ENCODE results near the gene RABGAP1L.
A peak's percentile ranks its signal among the peaks of the same experiment; 100 is the strongest.
"Not testable (repeated sequence)": the region's sequence is repeated elsewhere in the genome, so short reads cannot be mapped to it uniquely, and the experiment has no call there.

RABGAP1L gene

GRCh38 chr1:174159252-174160108, at the start of gene RABGAP1L:
Gene RABGAP1L, plus strand, starts transcription at chr1:174159520.
- peak; percentile 92 for DNase-seq (ENCODE audit: low read depth)

- DNase-seq (ENCODE audit: low read depth) = no peak
Measured at GRCh38 chr1:174110053-174110452, 49.3 kb upstream of the RABGAP1L start.

- DNase-seq (ENCODE audit: low read depth) = no peak
Measured at GRCh38 chr1:174112489-174113162, 46.7 kb upstream of the RABGAP1L start.

GRCh38 chr1:174114106-174114505, 45.2 kb upstream of the RABGAP1L start:
- no peak for DNase-seq (ENCODE audit: low read depth)

- DNase-seq (ENCODE audit: low read depth) = no peak
Measured at GRCh38 chr1:174114788-174115448, 44.4 kb upstream of the RABGAP1L start.

- DNase-seq (ENCODE audit: low read depth) = no peak
Measured at GRCh38 chr1:174116042-174116441, 43.3 kb upstream of the RABGAP1L start.

GRCh38 chr1:174118751-174119150, 40.6 kb upstream of the RABGAP1L start:
- DNase-seq (ENCODE audit: low read depth) = no peak

GRCh38 chr1:174122318-174122717, 37.0 kb upstream of the RABGAP1L start:
- DNase-seq (ENCODE audit: low read depth) = not testable (repeated sequence)

- DNase-seq (ENCODE audit: low read depth) = no peak
Measured at GRCh38 chr1:174123843-174124242, 35.5 kb upstream of the RABGAP1L start.

GRCh38 chr1:174127176-174127575, 32.1 kb upstream of the RABGAP1L start:
- DNase-seq (ENCODE audit: low read depth) = not testable (repeated sequence)

GRCh38 chr1:174131032-174131638, 28.2 kb upstream of the RABGAP1L start:
- no peak for DNase-seq (ENCODE audit: low read depth)

GRCh38 chr1:174134003-174134659, 25.2 kb upstream of the RABGAP1L start:
- DNase-seq (ENCODE audit: low read depth) = no peak

- DNase-seq (ENCODE audit: low read depth) = no peak
Measured at GRCh38 chr1:174135211-174135610, 24.1 kb upstream of the RABGAP1L start.

GRCh38 chr1:174136714-174137113, 22.6 kb upstream of the RABGAP1L start:
- DNase-seq (ENCODE audit: low read depth) = no peak

- DNase-seq (ENCODE audit: low read depth) = no peak
Measured at GRCh38 chr1:174142836-174143235, 16.5 kb upstream of the RABGAP1L start.

GRCh38 chr1:174143727-174144396, 15.5 kb upstream of the RABGAP1L start:
- DNase-seq (ENCODE audit: low read depth) = not testable (repeated sequence)

GRCh38 chr1:174144397-174144783, 14.9 kb upstream of the RABGAP1L start:
- DNase-seq (ENCODE audit: low read depth) = not testable (repeated sequence)

- DNase-seq (ENCODE audit: low read depth) = no peak
Measured at GRCh38 chr1:174149216-174149615, 10.1 kb upstream of the RABGAP1L start.

- no peak for DNase-seq (ENCODE audit: low read depth)
Measured at GRCh38 chr1:174150499-174150898, 8.8 kb upstream of the RABGAP1L start.

- no peak for DNase-seq (ENCODE audit: low read depth)
Measured at GRCh38 chr1:174152427-174152826, 6.9 kb upstream of the RABGAP1L start.
